Stimulated activated CD8-positive, alpha-beta memory T cell treated with anti-CD3 and anti-CD28 coated beads, Interleukin-4, amount 100 ng/mL, for 4 hours (primary cell): ENCODE data around the gene IFNA17.
"Not testable (repeated sequence)": the region's sequence is repeated elsewhere in the genome, so short reads cannot be mapped to it uniquely, and the experiment has no call there.

Experiments
- DNase-seq, 2 donors: peaks; one replicate each; pipeline ENCODE4 v3.0.0-alpha.2; 2020; ENCODE audit warnings: low read depth in 2 of 2, low spot score in 1 of 2

Gene IFNA17

DNA sequence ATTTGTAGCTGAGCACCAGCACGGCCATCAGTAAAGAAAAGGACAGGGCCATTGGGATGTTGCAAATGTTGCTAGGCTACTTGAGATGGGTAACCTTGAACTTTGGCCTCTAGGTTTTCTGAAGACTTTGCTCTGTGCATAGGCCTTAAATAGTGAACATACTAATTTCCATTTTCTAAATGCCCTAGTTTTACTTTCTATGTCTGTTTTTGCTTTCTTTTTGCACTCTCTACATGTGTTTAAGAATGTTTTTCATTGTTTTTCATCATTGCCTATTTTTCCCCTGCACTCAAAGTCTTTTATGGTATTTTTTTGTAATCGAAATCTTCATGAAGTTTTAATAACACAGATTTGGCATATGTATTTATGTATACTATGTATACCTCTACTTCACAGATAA lies at the start of gene IFNA17:
TSS of gene IFNA17 (minus strand) at position 101 of the 400 bp plus-strand sequence. CDS start at position 52, 49 bp downstream.
- DNase-seq = no peak

DNA sequence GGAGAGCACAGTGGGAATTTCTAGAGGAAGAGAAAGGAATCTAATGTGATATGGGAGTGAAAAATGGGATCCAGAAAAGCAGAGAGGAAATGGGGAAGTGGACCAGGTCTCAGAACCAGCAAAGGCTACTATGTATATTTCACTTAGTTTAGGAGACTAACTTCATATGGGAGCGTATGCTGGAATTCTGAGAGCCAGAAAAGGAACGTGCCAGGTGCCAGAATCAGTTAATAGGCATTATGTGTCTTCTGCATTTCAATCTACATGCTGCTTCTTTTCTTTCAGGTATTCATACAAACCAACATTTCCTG lies 40.3 kb upstream of the IFNA17 start:
- DNase-seq = no peak

DNA sequence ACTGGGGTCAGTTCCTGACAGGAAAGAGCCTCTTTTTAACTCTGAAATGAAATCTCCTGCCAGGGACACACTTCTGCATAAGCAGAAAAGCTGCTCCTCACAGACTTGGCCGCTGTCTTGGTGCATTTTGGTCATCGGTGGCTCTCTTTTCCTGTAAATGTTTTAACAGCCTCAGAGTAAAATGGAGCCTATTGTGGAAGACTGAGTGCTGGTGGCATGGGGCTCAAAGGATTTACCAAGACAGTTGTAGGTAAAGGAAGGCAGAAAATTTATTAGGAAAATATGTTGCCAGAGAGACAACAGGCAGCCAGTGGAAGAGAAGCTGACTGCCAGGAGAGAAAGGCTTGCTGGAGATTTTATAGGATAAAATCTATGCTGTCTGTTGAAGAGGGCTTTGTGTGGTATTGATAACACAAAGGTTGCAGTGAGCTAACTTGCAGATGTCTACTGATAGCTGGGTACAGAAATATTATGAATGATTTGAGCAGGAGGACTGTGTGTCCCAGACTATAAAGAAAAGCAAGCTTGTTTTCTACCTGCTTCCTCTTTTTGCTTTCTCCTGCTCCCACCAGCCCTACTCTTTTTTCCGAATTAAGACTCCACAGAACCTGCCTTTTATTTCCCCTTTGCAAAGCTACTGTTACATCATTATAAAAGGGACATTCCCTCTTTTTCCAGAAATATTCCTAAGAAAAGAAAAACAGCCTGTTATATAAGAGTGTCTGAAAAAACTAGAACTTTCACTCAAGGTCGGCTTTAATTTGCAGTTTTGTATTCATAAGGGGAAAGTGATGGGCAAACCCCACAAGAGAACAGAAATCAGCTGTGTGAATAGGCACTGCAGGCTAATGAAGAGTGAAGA lies 39.7 kb upstream of the IFNA17 start:
- DNase-seq = no peak

DNA sequence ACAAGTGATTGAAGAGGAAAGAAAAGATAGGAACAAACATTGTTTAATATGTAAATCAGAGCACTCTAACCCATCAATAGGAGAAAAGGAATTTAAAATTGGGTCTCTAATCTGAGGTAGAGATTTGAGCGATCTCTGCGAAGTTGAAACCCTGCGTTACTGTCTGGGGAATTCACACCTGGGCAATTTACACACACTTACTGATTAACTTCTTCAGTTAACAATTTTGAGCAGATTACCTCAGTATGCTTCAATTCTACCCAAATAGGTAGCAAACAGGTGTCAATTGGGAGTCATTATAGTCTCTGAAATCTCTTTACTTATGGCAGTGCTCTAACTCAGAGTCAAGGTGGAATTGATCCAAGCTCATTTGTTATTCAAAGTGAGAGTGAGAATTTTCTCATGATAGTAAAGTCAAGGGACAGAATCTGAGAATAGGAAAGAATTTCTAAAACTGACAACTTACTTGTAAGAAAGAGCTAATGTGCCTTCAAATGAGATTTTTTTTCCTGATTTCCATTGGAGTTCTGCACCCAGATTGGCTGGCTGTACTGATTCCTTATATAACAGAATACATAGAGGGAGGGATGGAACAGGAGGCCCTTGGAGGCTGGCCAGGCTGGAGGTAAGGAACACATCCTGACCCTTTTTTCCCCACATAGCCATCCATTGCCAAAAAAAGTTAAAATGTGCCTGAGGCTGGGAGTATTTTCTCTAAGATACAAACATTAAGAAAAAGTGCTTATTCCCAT lies 38.9 kb upstream of the IFNA17 start:
- DNase-seq = no peak

DNA sequence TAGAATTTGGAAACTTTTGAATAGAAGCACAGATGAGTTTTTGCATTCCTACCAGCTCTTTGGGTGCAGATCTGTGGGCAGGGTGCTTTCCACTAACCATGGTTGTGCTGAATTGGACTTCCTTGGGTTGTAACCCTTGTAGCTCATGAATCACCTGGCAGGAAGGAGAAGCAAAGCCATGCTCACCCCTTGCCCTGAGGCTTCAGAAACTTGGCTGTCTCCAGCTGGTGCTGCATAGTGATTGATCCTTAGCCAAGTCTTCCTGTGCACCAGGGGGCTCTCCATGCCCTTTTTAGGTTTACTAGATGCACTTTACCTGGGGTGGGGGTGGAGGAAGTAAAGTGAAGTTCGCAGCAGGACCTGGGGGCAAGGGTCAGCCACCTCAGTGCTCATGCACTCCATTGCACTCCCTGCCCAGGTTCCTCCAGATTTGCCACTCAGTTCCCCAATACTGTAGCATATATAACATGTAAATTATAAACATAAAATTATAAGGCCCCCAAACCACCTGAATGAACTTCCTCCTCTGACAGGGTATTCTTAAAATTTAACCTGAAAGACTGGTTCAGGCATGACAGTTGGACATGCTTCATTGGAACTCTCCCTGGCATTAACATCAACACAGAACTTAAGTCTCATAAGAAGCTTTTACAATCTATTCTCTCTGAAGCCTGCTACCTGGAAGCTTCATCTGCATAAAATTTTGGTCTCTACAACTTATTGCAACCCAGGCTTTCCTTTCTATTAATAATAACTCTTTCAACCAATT lies 37.6 kb upstream of the IFNA17 start:
- DNase-seq = no peak

DNA sequence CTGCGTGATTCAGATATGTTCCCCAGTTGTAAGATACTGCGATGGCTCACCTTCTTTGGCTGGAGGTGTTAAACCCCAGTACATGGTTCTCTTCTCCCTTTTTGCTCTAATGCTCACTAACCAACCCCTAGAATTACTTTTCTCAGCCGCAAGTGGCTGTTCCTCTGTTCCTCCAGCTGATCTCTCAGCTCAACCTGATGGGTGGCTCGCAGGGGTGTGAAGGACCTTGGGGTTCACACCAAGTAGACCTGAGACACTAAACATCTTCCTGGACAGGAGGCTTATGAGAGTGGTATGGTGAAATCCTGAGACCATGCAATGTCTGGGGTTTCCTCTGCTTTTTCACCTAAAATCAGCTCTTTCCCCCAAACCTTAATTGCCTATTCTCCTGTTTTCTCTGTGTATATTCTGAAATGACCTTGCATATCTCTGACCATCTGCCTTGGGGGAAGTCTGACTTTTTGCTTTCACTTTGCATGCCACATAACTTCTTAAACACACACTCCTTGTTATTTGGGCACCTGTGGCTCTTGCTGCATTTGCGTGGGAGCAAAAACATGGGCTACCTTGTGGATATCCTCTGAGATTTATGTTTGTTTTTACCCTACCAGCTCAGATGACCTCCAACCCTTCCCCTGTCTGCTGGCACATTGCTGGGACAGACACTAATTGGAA lies 27.7 kb upstream of the IFNA17 start:
- no peak for DNase-seq

DNA sequence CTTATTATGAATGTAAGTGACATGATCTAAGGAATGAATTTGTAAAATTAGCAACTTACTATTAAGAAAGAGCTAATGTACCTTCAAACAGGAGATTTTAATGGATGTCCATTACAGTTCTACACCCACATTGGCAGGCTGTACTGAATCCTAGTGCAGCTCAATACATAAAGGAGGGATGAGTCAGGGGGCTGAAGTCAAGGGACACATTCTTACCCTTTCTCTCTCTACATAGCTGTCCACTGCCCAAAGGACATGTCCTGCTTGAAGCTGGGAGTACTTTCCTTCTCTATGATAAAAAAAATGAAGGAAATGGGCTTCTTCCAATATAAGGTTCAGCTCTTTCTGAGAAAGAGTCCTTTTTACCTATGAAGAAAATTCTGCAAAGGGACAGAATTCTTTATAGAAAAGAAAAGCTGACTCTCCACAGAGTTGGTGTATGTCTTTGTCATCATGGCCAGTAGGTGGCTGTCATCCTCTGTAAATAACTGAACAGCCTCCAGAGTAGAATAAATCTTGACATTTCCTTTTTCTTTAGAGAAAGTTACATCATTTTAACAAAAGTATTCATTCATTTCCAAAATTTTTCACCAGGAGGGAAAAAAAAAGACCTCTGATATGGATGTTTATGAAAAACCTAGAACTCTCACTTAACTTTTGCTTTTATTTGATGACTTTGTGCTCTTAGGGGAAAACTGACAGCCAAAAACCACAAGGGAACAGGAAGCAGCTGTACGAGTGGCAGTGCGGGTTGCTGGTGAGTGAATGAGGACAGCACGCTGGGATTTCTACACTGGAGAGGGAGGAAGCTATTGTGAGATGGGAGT lies 24.9 kb upstream of the IFNA17 start:
- no peak for DNase-seq

DNA sequence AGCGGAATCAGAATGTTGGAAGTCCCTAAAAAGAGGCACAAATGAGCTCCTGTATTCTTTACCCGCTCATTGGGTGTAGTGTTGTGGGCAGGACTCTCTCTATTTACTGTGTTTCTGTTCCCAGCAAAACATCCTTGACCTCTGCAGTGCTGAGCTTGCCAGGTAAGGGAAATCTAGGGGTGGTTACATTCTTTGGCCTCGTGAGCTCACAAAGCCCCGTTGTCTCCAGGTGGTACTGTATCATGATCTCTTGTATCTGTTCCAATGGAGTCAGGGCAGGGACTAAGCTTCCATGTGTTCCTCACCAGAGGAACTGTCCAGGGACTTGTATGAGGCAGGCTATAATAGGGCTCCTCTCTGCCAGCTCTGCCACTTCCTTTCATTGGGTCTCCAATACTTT lies 23.6 kb upstream of the IFNA17 start:
- no peak for DNase-seq

DNA sequence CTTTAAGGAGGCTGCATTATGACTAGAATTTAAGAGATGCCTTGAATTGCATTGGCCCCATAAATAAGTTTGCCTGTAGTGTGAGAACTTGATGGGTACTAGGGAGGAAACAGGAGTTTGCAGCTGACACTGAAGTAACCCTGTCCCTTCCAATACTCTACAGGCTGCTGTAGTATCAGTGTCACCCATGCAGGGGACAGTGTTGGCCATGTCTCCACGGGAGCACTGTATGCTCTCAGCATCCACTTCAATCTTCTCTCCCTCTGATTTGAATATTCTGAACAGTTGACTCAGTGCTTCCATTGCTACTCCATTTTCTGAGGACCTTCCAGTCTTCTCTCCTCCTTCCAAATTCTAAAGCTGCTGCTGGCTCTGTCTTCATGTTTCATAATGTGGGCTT lies 23.2 kb upstream of the IFNA17 start:
- no peak for DNase-seq

DNA sequence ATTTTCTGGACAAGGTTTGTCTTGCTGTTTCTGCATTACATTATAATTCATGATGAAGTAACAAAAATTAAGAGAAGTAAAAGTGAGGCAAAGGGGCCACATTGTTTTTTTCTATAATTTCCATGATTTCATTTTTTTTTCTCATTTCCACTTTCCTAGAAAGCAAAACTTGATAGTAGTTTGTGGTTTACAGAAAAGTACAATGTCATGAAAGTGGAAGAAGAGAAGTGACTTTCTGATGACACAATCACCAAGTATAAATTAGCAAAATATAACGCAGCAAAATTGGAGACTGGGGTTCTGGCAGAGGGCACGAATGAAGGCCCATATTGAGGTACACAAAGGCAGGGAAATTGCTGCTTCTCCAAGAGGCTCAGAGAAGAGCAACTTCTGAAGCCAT lies 16.8 kb upstream of the IFNA17 start:
- no peak for DNase-seq

DNA sequence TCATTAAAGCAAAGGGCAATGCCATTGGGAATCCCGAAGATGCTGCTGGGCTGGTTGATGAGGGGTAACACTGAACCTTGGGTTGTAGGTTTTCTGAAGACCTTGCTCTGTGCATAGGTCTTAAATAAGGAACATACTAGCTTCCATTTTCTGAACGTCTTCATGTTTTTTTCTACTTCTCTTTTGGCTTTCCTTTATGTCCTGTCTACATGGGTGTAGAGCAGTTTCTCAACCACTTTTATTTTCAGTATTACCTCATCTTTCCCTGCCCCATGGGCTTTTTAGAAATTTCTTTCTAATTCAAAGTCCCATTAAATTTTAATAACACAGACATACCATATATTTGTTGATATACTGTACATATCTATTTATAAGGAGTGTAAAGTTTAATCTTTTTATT lies 11.9 kb upstream of the IFNA17 start, which contains the start of gene IFNA14:
TSS of gene IFNA14 (minus strand) at position 95 of the 400 bp plus-strand sequence. CDS start at position 25, 70 bp downstream.
- no peak for DNase-seq

DNA sequence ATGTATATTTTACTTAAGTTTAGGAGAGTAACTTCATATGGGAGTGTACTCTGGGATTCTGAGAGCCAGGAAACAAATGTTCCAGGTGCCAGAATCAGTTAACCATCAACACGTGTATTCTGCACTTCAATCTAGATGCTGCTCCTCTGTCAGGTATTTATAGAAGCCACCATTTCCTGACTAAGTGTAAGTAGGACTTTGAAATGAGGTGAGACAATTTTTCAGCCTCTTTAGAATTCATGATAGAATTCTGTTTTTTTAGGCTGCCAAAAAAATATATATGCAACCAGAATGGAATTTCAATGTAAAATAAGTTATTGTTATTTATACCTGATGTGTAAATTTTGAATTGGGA lies 8.3 kb upstream of the IFNA17 start:
- DNase-seq = not testable (repeated sequence)

DNA sequence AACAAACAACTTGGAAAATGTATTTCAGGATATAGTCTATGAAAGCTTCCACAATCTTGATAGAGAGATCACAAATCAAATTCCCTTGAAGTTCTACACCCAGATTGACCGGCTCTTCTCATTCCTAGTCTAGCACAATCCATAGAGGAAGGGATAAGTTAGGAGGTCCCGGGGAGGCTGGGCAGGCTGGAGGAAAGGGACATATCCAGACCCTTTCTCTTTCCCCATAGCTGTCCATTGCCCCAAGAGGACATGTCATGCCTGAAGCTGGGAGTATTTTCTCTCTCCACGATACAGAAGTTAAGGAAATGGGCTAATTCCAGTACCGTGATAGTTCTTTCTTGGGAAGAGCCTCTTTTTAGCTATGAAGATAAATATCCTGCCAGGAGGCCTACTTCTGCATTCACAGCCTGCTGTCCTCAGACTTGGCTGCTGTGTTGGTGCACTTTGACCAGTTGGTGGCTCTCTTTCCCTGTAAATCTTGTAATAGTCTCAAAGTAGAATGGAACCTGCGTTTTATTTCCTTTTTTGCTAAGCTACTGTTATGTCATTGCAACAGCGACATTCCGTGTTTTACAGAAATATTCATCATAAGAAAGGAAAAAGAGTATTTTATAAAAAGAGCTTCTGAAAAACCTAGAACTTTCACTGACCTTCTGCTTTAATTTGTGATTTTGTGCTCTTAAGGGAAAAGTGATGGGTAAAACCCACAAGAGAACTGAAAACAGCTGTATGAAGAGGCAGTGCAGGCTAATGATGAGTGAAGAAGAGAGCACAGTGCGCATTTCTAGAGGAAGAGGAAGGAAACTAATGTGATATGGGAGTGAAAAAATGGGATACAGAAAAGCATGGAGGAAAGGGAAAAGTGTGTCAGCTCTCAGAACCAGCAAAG lies 7.7 kb upstream of the IFNA17 start:
- DNase-seq = not testable (repeated sequence)

DNA sequence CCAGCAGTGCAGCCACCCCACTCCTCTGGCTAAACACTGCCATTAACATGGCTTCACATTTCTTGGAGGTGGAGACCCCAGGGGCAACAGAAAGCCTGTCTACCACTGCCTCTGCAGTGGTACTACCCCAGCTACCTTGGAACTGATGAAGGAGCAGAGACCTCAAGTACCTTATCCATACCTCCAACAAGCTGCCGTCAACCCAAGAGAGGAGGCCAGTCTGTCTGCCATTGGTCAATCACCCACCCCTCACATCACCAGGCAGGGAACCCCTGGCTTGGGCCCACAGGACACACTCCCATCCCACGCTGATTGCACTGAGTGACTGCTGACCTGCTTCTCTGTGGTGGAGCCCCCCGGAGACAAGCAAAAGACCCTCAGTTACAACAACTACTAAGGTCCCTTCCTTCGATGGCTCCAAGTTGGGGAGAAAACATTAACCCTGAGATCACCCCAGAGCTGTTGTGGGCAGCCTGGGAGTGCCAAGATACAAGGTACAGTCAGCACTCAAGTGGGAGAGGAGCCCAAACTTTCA lies 6.2 kb upstream of the IFNA17 start:
- DNase-seq = no peak

DNA sequence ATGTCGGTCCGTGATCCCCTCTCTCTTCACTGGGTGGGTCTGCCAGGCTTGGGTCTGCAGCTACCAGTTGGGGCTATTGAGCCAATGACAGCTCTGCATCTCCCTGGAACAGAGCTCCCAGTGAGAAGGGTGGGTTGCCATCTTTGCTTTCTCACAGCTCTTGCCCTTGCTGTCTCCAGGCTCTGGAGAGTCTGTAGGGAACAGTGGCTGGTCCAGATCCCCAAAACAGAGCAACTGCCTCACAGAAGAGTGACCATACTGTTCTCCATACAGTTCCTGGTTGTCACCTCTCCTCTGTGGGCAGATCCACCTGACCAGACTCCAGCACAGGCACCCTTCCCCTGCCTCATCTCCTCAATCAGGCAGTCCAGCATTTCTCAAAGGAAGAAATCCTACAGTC lies 5.2 kb upstream of the IFNA17 start:
- no peak for DNase-seq

DNA sequence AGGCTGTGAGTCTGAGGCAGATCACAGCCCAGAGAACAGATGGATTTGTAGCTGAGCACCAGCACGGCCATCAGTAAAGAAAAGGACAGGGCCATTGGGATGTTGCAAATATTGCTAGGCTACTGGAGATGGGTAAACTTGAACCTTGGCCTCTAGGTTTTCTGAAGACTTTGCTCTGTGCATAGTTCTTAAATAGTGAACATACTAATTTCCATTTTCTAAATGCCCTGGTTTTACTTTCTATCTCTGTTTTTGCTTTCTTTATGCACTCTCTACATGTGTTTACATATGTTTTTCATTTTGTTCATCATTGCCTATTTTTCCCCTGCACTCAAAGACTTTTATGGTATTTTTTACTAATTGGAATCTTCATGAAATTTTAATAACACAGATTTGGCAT lies 10.8 kb downstream of the IFNA17 start, which contains the start of gene IFNA16:
TSS of gene IFNA16 (minus strand) at position 101 of the 400 bp plus-strand sequence. CDS start at position 95, 6 bp downstream.
- not testable (repeated sequence) for DNase-seq

DNA sequence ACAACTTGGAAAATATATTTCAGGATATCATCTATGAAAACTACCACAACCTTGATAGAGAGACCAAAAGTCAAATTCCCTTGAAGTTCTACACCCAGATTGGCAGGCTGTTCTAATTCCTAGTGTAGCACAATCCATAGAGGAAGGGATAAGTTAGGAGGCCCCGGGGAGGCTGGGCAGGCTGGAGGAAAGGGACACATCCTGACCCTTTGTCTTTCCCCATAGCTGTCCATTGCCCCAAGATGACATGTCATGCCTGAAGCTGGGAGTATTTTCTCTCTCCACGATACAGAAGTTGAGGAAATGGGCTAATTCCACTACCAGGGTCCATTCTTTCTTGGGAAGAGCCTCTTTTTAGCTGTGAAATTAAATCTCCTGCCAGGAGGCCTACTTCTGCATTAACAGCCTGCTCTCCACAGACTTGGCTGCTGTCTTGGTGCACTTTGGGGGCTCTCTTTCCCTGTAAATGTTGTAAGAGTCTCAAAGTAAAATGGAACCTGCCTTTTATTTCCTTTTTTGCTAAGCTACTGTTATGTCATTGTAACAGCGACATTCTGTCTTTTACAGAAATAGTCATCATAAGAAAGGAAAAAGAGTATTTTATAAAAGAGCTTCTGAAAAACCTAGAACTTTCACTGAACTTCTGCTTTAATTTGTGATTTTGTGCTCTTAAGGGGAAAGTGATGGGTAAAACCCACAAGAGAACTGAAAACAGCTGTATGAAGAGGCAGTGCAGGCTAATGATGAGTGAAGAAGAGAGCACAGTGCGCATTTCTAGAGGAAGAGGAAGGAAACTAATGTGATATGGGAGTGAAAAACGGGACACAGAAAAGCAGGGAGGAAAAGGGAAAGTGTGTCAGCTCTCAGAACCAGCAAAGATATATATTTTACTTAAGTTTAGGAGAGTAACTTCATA lies 14.4 kb downstream of the IFNA17 start:
- not testable (repeated sequence) for DNase-seq

DNA sequence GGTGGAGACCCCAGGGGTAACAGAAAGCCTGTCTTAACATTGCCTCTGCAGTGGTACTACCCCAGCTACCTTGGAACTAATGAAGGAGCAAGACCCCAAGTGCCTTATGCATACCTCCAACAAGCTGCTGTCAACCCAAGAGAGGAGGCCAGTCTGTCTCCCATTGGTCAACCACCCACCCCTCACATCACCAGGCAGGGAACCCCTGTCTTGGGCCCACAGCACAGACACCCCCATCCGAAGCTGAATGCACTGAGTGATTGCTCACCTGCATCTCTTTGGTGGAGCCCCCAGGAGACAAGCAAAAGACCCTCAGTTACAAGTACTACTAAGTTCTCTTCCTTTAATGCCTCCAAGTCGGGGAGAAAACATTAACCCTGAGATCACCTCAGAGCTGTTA lies 15.9 kb downstream of the IFNA17 start:
- not testable (repeated sequence) for DNase-seq
